Measurements from ENCODE around the gene IZUMO4.

Gene IZUMO4

GRCh38 chr19:2118438-2118837 is 21.7 kb downstream of the IZUMO4 start:
- no peaks in the 10 kb centered on the region for H3K27me3 ChIP-seq (replicated peaks; ENCODE audit: insufficient read depth, low read length)
- no peak overlapping the region for H3K9ac ChIP-seq (ENCODE audit: low read length)
- no peaks in the 10 kb centered on the region for H3K9me3 ChIP-seq (replicated peaks; ENCODE audit: insufficient read depth, low read length)
- peaks cover 23% of the 10 kb centered on the region for H3K36me3 ChIP-seq (replicated peaks; ENCODE audit: insufficient read depth, low read length)
- no peak overlapping the region for H3K4me2 ChIP-seq (ENCODE audit: low read depth, low read length)
- no peak overlapping the region for H3K4me3 ChIP-seq (ENCODE audit: low read length)
- H3K27ac ChIP-seq (ENCODE audit: low read length) = no peak overlapping the region
- H3F3A ChIP-seq (ENCODE audit: insufficient read depth, low read length) = no peaks in the 10 kb centered on the region
- DNase-seq = no peak
- H3K9me2 ChIP-seq (replicated peaks; ENCODE audit: insufficient read depth, low read length) = no peaks in the 10 kb centered on the region
- TF ChIP-seq EZH2phosphoT487 (IDR thresholded peaks at IDR 0.05; ENCODE audit: low read length) = no peak
- no peak for TF ChIP-seq CTCF (IDR thresholded peaks at IDR 0.05; ENCODE audit: low read length)
- no peak for TF ChIP-seq EZH2 (optimal IDR thresholded peaks at IDR 0.05; ENCODE audit: low read depth, low read length)
- H2AFZ ChIP-seq (ENCODE audit: low read length) = no peak overlapping the region
- H3K79me2 ChIP-seq (ENCODE audit: low read length) = peaks cover 24% of the 10 kb centered on the region; the same call in 1 of the 2 replicates
- H4K20me1 ChIP-seq (ENCODE audit: insufficient read depth, low read length) = no peaks in the 10 kb centered on the region
- H3K4me1 ChIP-seq (ENCODE audit: low read length) = no peaks in the 10 kb centered on the region

GRCh38 chr19:2119921-2120785 is 23.4 kb downstream of the IZUMO4 start:
- no peak overlapping the region for H3K9ac ChIP-seq (ENCODE audit: low read length)
- H3K4me2 ChIP-seq (ENCODE audit: low read depth, low read length) = no peak overlapping the region
- no peaks in the 10 kb centered on the region for H4K20me1 ChIP-seq (ENCODE audit: insufficient read depth, low read length)
- H3K27ac ChIP-seq (ENCODE audit: low read length) = no peak overlapping the region
- no peaks in the 10 kb centered on the region for H3K9me3 ChIP-seq (replicated peaks; ENCODE audit: insufficient read depth, low read length)
- H2AFZ ChIP-seq (ENCODE audit: low read length) = no peak overlapping the region
- no peaks in the 10 kb centered on the region for H3F3A ChIP-seq (ENCODE audit: insufficient read depth, low read length)
- H3K4me1 ChIP-seq (ENCODE audit: low read length) = no peaks in the 10 kb centered on the region
- peaks cover 31% of the 10 kb centered on the region; the same call in 1 of the 2 replicates for H3K79me2 ChIP-seq (ENCODE audit: low read length)
- H3K9me2 ChIP-seq (replicated peaks; ENCODE audit: insufficient read depth, low read length) = no peaks in the 10 kb centered on the region
- H3K4me3 ChIP-seq (ENCODE audit: low read length) = no peak overlapping the region
- H3K36me3 ChIP-seq (replicated peaks; ENCODE audit: insufficient read depth, low read length) = peaks cover 25% of the 10 kb centered on the region
- TF ChIP-seq CTCF (IDR thresholded peaks at IDR 0.05; ENCODE audit: low read length) = no peak
- no peak for TF ChIP-seq EZH2 (optimal IDR thresholded peaks at IDR 0.05; ENCODE audit: low read depth, low read length)
- TF ChIP-seq EZH2phosphoT487 (IDR thresholded peaks at IDR 0.05; ENCODE audit: low read length) = no peak
- H3K27me3 ChIP-seq (replicated peaks; ENCODE audit: insufficient read depth, low read length) = no peaks in the 10 kb centered on the region
- no peak for DNase-seq

- no peaks in the 10 kb centered on the region for H4K20me1 ChIP-seq (ENCODE audit: insufficient read depth, low read length)
- H3K4me3 ChIP-seq (ENCODE audit: low read length) = no peak overlapping the region
- H3K9me2 ChIP-seq (replicated peaks; ENCODE audit: insufficient read depth, low read length) = no peaks in the 10 kb centered on the region
- no peaks in the 10 kb centered on the region for H3K4me1 ChIP-seq (ENCODE audit: low read length)
- no peak overlapping the region for H3K27ac ChIP-seq (ENCODE audit: low read length)
- H2AFZ ChIP-seq (ENCODE audit: low read length) = no peak overlapping the region
- TF ChIP-seq EZH2 (optimal IDR thresholded peaks at IDR 0.05; ENCODE audit: low read depth, low read length) = no peak
- no peak for TF ChIP-seq EZH2phosphoT487 (IDR thresholded peaks at IDR 0.05; ENCODE audit: low read length)
- no peak for TF ChIP-seq CTCF (IDR thresholded peaks at IDR 0.05; ENCODE audit: low read length)
- peaks cover 31% of the 10 kb centered on the region; the same call in 1 of the 2 replicates for H3K79me2 ChIP-seq (ENCODE audit: low read length)
- no peaks in the 10 kb centered on the region for H3K27me3 ChIP-seq (replicated peaks; ENCODE audit: insufficient read depth, low read length)
- H3K9me3 ChIP-seq (replicated peaks; ENCODE audit: insufficient read depth, low read length) = no peaks in the 10 kb centered on the region
- no peak overlapping the region for H3K4me2 ChIP-seq (ENCODE audit: low read depth, low read length)
- H3K36me3 ChIP-seq (replicated peaks; ENCODE audit: insufficient read depth, low read length) = peaks cover 25% of the 10 kb centered on the region
- no peaks in the 10 kb centered on the region for H3F3A ChIP-seq (ENCODE audit: insufficient read depth, low read length)
- no peak overlapping the region for H3K9ac ChIP-seq (ENCODE audit: low read length)
- no peak for DNase-seq
Measured at GRCh38 chr19:2120821-2121220, 24.1 kb downstream of the IZUMO4 start.
